Measurements from ENCODE around the gene CD164L2. TPM values are rescaled to one million over a fixed set of nuclear protein-coding genes. Genes with fewer than 3 reads are reported as not detected.
A peak's percentile ranks its signal among the peaks of the same experiment; 100 is the strongest.

The CD164L2 gene
- total and polyA plus RNA-seq, 2 donors (not counting 1 experiment from before 2014, with no cell fraction given) = not detected

GRCh38 chr1:27410709-27411108 is 27.6 kb upstream of the CD164L2 start:
- peak overlapping the region in 1 of 2 donors; percentile 32 for H3K27ac ChIP-seq (ENCODE audit: low read length in 2 of 2)
- no peaks in the 10 kb centered on the region for H3K27me3 ChIP-seq (replicated peaks in 1 of 4; ENCODE audit: control extremely low read depth in 1 of 4, control insufficient read depth in 3 of 4, insufficient read depth in 4 of 4, low read length in 3 of 4)
- no peaks in the 10 kb centered on the region for H3K9me3 ChIP-seq (ENCODE audit: control extremely low read depth in 1 of 3, control insufficient read depth in 2 of 3, insufficient read depth in 1 of 3, low read length in 2 of 3)
- H3K4me2 ChIP-seq (replicated peaks; ENCODE audit: low read depth, low read length, poor library complexity, severe bottlenecking) = no peak overlapping the region
- H3K27me3 Mint-ChIP-seq = no peaks in the 10 kb centered on the region
- no peak for DNase-seq
- no peak overlapping the region for H3K4me3 ChIP-seq (ENCODE audit: control extremely low read depth in 1 of 5, extremely low read depth in 1 of 5, insufficient read depth in 1 of 5, low read depth in 2 of 5, low read length in 4 of 5)
- peaks cover 15% of the 10 kb centered on the region for H3K79me2 ChIP-seq (ENCODE audit: control insufficient read depth, insufficient read depth, low read length)
- H3K4me1 ChIP-seq (ENCODE audit: control insufficient read depth in 2 of 2, insufficient read depth in 2 of 2, low read length in 2 of 2) = peaks cover 13 to 23% of the 10 kb centered on the region in 2 donors
- no peak overlapping the region for H3K9ac ChIP-seq (ENCODE audit: low read length)
- H4K20me1 ChIP-seq (ENCODE audit: control insufficient read depth, insufficient read depth, low read length, poor library complexity, severe bottlenecking) = peaks cover 10% of the 10 kb centered on the region
- WGBS (ENCODE audit: insufficient coverage) = 71% methylated on average over 1 of the region's 2 CpGs
- CTCF ChIA-PET = interaction anchor here (0.5 to 6.0 kb wide), 7 partner anchors 10 to 1470 kb away, joined by 3 to 26 read pairs (median 3); no protein-coding TSS in a partner anchor
- ATAC-seq (ENCODE audit: low read depth) = no peak
- POLR2A ChIA-PET = interaction anchor here (1.6 kb wide), 1 partner anchor 68 kb away, joined by 3 read pairs; no protein-coding TSS in a partner anchor
- H3K36me3 ChIP-seq (replicated peaks in 1 of 2; ENCODE audit: control extremely low read depth in 1 of 2, control insufficient read depth in 1 of 2, extremely low read depth in 1 of 2, insufficient read depth in 2 of 2, low read length in 1 of 2) = peaks cover 12 to 87% of the 10 kb centered on the region in 2 experiments
- peak overlapping the region; percentile 53 for H3K27ac Mint-ChIP-seq
- H3K4me1 Mint-ChIP-seq = peaks cover 28% of the 10 kb centered on the region
- H3K9me3 Mint-ChIP-seq (ENCODE audit: insufficient read depth) = no peaks in the 10 kb centered on the region
- no peak overlapping the region for H2AFZ ChIP-seq (ENCODE audit: insufficient read depth, low read depth, low read length, poor library complexity, severe bottlenecking)
- no peak overlapping the region for H3K4me3 Mint-ChIP-seq
- intact Hi-C loops (cut with micrococcal nuclease) = no loop called here
- TF ChIP-seq EZH2 (IDR thresholded peaks at IDR 0.05; ENCODE audit: borderline replicate concordance, insufficient read depth, low read depth, low read length, poor library complexity, severe bottlenecking) (no peak), CTCF (IDR thresholded peaks at IDR 0.05) (no peak)

GRCh38 chr1:27409669-27410068 is 26.5 kb upstream of the CD164L2 start:
- H3K27me3 ChIP-seq (replicated peaks in 1 of 4; ENCODE audit: control extremely low read depth in 1 of 4, control insufficient read depth in 3 of 4, insufficient read depth in 4 of 4, low read length in 3 of 4) = no peaks in the 10 kb centered on the region
- H3K4me1 Mint-ChIP-seq = peaks cover 31% of the 10 kb centered on the region
- no peaks in the 10 kb centered on the region for H3K9me3 Mint-ChIP-seq (ENCODE audit: insufficient read depth)
- no peak overlapping the region for H3K4me3 ChIP-seq (ENCODE audit: control extremely low read depth in 1 of 5, extremely low read depth in 1 of 5, insufficient read depth in 1 of 5, low read depth in 2 of 5, low read length in 4 of 5)
- ATAC-seq (ENCODE audit: low read depth) (no peak), DNase-seq (no peak)
- peaks cover 12 to 77% of the 10 kb centered on the region in 2 experiments for H3K36me3 ChIP-seq (replicated peaks in 1 of 2; ENCODE audit: control extremely low read depth in 1 of 2, control insufficient read depth in 1 of 2, extremely low read depth in 1 of 2, insufficient read depth in 2 of 2, low read length in 1 of 2)
- no peak overlapping the region for H3K27ac Mint-ChIP-seq
- no peak overlapping the region for H3K4me3 Mint-ChIP-seq
- no peak overlapping the region for H3K4me2 ChIP-seq (replicated peaks; ENCODE audit: low read depth, low read length, poor library complexity, severe bottlenecking)
- peaks cover 15 to 29% of the 10 kb centered on the region in 2 donors for H3K4me1 ChIP-seq (ENCODE audit: control insufficient read depth in 2 of 2, insufficient read depth in 2 of 2, low read length in 2 of 2)
- TF ChIP-seq CTCF (IDR thresholded peaks at IDR 0.05) = no peak
- TF ChIP-seq EZH2 (IDR thresholded peaks at IDR 0.05; ENCODE audit: borderline replicate concordance, insufficient read depth, low read depth, low read length, poor library complexity, severe bottlenecking) = no peak
- intact Hi-C loops (cut with micrococcal nuclease) = no loop called here
- H3K27ac ChIP-seq (ENCODE audit: low read length in 2 of 2) = no peak overlapping the region
- peaks cover 10% of the 10 kb centered on the region for H4K20me1 ChIP-seq (ENCODE audit: control insufficient read depth, insufficient read depth, low read length, poor library complexity, severe bottlenecking)
- 91% methylated on average over 10 of the region's 11 CpGs for WGBS (ENCODE audit: insufficient coverage)
- no peak overlapping the region for H2AFZ ChIP-seq (ENCODE audit: insufficient read depth, low read depth, low read length, poor library complexity, severe bottlenecking)
- CTCF ChIA-PET = interaction anchor here (0.5 to 6.0 kb wide), 4 partner anchors 14 to 147 kb away, joined by 5 to 26 read pairs (median 6); no protein-coding TSS in a partner anchor
- no peaks in the 10 kb centered on the region for H3K9me3 ChIP-seq (ENCODE audit: control extremely low read depth in 1 of 3, control insufficient read depth in 2 of 3, insufficient read depth in 1 of 3, low read length in 2 of 3)
- no peaks in the 10 kb centered on the region for H3K27me3 Mint-ChIP-seq
- POLR2A ChIA-PET = interaction anchor here (0.6 kb wide), 1 partner anchor 261 kb away, joined by 3 read pairs; no protein-coding TSS in a partner anchor
- no peak overlapping the region for H3K9ac ChIP-seq (ENCODE audit: low read length)
- peaks cover 10% of the 10 kb centered on the region for H3K79me2 ChIP-seq (ENCODE audit: control insufficient read depth, insufficient read depth, low read length)
